HG03442 (cell line): ENCODE measurements around the gene AOC1.

ENCODE experiments used
- ATAC-seq: cut with Tn5 transposase; IDR thresholded peaks from one replicate; pipeline ENCODE4 v1.9.1; 2021; ENCODE audit warnings: mild to moderate bottlenecking, moderate library complexity; ENCODE audit not compliant: unreplicated experiment

Gene AOC1

DNA sequence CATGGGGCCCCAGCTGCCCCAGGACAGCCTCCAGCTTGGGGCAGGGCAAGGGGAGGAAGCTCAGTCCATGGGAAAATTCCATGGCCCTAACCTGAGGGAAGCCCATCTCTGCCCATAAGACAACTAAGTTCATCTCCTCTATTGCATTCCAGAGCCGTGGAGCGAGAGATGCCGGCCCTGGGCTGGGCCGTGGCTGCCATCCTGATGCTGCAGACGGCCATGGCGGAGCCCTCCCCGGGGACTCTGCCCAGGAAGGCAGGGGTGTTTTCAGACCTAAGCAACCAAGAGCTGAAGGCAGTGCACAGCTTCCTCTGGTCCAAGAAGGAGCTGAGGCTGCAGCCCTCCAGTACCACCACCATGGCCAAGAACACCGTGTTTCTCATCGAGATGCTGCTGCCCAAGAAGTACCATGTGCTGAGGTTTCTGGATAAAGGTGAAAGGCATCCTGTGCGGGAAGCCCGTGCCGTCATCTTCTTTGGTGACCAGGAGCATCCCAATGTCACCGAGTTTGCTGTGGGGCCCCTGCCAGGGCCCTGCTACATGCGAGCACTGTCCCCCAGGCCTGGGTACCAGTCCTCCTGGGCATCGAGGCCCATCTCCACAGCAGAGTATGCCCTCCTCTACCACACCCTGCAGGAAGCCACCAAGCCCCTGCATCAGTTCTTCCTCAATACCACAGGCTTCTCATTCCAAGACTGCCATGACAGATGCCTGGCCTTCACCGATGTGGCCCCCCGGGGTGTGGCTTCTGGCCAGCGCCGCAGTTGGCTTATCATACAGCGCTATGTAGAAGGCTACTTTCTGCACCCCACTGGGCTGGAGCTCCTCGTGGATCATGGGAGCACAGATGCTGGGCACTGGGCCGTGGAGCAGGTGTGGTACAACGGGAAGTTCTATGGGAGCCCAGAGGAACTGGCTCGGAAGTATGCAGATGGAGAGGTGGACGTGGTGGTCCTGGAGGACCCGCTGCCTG, 4.3 kb downstream of the AOC1 start:
- no peak for ATAC-seq

GRCh38 chr7:150857276-150858055, 5.1 kb downstream of the AOC1 start:
- no peak for ATAC-seq

GRCh38 chr7:150858236-150859197, 6.2 kb downstream of the AOC1 start:
- no peak for ATAC-seq

GRCh38 chr7:150860291-150860977, 8.1 kb downstream of the AOC1 start:
- ATAC-seq = no peak

DNA sequence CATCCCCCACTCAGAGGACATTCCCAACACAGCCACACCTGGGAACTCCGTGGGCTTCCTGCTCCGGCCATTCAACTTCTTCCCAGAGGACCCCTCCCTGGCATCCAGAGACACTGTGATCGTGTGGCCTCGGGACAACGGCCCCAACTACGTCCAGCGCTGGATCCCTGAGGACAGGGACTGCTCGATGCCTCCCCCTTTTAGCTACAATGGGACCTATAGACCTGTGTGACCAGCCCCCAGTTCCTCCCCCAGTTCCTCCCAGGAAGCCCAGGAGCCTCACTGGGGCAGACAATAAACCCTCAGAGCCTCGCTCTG, 8.6 kb downstream of the AOC1 start:
- no peak for ATAC-seq

DNA sequence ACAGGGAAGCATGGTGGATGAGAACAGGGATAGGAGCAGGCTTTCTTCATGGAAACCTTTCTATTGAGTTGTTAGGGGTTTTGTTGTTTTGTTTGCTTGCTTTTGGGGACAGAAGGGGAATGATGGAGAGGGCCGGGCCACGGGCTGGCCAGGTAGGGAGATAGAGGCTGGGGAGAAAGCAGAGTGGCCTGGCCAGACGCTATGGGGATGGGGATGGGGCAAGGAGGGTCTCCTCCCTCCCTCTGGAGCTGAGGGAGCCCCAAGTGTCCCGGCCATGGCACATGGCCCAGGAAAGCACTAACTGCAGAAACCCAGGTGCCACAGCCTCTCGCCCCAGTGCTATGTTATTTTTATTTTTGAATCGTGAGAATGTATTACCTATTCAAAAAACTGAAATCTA, 10.0 kb downstream of the AOC1 start:
- no peak for ATAC-seq

DNA sequence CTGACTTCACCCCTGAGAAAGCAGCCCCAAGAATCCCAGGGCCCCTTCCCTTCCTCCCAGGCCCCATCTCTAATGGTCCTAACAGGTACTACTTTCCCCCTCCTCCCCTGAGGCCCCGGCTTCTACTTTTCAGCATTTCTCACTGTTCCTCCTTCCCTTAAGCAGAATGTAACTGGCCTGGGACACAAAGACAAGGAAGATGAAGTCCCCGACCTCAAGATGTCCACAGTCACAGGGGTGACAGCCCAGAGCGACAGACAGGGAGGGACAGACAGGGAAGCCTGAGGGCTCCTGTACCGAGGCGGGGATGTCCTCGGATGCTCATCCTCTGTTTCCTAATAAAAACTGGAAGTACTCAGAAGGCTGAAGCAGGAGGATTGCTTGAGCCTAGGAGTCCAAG, 11.6 kb downstream of the AOC1 start:
- no peak for ATAC-seq

GRCh38 chr7:150866932-150867564, 14.7 kb downstream of the AOC1 start:
- ATAC-seq = no peak

DNA sequence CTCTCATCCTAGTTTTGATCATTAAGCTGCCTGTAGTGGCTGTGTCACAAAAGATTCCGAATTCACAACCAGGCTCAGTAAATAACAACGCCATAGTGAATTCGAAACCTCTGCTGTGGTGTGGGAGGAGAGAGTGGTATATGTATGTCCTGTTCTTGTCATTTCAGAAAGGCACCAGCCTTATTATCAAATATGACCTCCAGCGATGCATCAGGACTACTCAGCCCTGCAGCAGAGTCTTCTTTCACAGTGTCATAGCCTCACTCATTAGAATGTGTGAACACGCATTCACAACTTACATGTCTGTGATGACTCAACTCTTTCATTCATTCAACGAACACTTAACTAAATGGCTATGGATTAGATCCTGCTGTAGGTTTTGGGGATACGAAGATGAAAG, 15.3 kb downstream of the AOC1 start:
- no peak for ATAC-seq

- ATAC-seq = no peak
Measured at GRCh38 chr7:150869467-150869866, 17.1 kb downstream of the AOC1 start.

GRCh38 chr7:150871601-150872000, 19.3 kb downstream of the AOC1 start:
- ATAC-seq = no peak

DNA sequence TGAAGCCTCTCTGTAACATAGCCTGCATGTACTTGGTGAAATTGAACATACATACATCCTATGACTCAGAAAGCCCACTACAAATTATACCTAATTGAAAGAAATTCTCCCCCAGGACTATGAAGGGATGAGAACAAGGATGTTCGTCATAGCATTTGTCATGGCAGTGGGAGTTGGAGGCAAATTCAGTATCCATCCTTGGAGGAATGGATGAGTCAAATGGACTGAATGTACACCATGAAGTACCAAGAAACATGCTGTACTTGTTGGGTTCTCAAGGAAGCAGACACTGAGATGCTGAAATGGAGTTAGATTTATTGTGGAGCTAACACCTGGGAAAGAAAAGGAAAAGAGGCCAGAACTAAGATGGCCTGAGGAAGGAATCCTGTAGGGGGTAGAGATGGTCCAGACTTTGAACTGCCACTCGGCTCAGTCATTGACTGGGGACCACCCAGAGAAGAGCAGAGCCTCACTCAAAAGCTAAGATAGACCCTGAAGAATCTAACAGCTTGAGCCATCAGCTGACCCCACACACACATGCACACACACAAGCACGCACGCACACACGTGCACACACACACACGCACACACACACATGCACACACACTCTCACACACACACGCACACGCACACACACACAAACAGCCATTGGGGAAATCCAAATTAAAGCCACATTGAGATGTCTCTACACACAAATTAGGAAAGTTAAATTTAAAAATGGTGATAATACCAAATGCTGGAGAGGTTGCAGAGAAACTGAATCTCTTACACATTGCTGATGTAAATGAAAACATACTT, 22.3 kb downstream of the AOC1 start:
- no peak for ATAC-seq

GRCh38 chr7:150875791-150876190, 23.5 kb downstream of the AOC1 start:
- no peak for ATAC-seq

- ATAC-seq = no peak
Measured at GRCh38 chr7:150876817-150877526, 24.7 kb downstream of the AOC1 start.

DNA sequence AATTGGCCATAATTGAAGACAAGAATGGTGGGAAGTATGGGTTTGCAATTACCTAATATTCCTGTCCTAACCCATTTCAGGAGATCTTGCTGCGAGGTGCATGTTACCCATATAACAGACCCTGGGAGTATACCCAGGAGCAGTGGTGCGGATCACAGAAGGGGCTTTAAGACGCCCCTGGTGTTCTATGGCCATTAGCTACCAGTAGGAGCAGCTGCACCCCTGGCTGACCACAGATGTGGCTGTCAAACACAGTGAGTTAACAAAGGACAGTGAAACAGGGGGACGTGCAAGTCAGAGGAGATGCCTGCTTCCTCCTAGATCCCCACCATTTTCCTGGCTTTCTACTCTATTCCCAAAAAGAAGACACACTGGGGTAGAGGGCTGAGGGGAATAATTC, 25.2 kb downstream of the AOC1 start:
- ATAC-seq = no peak

GRCh38 chr7:150879345-150879744, 27.0 kb downstream of the AOC1 start:
- ATAC-seq = no peak

GRCh38 chr7:150881189-150881588, 28.9 kb downstream of the AOC1 start:
- no peak for ATAC-seq

DNA sequence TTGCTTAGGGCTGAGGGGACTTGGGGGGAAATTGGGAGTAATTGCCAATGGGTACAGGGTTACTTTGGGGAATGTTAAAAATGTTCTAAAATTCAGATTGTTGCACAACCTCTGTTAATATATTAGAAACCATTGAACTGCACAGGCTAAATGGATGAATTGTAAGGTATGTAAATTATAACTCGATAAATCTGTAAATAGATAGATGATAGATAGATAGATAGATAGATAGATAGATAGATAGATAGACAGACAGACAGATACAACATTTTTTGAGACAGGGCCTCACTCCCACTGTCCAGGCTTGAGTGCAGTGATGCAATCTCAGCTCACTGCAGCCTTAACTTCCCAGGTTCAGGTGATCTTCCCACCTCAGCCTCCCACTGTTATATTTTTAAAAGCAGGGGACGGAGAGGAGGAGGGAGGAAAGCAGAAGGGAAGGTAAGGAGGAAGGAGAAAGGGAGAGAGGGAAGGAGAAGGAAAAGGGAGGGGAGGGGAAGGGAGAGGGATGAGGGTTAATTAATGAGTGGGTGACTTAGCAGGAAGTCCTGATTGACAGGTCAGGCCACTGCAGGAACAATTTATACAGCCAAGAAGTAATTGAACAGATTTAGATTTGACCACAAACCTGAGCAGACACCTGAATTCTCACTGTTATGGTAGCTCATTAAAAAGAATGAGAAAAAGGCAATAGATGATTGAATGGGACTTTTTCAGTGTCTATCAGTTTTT, 38.7 kb downstream of the AOC1 start:
- no peak for ATAC-seq
